22Rv1 (cell line): ENCODE measurements around the gene SDC4.

Source experiments
- CTCF ChIP-seq: fragments of 450-650 bp; IDR thresholded peaks from 2 replicates; pipeline ENCODE4 v1.5.1; 2017; ENCODE audit warnings: mild to moderate bottlenecking
- ZFX ChIP-seq: fragments of 450-650 bp; IDR thresholded peaks from 2 replicates; pipeline ENCODE4 v1.6.1; 2017; ENCODE audit warnings: antibody characterized with exemption, borderline replicate concordance

- no peak for TF ChIP-seq CTCF
- TF ChIP-seq ZFX: no peak
These were observed 19.8 kb downstream of the SDC4 start for GRCh38 chr20:45328451-45328850.
